Activated CD4-positive, alpha-beta T cell treated with anti-CD3 and anti-CD28 coated beads, Interleukin-2, amount 10 ng/mL, durations not matched to agents 7 days and 5 days (primary cell): Measurements from ENCODE around the gene UCK1. TPM values are rescaled to one million over a fixed set of nuclear protein-coding genes. Genes with fewer than 3 reads are reported as not detected.

Experiments
- CTCF ChIA-PET: fragments of 350-600 bp; sonication (Branson Sonifier 250); formaldehyde crosslinking; loops from one replicate; lab custom pipeline; 2021; ENCODE audit warnings: antibody characterized with exemption; lab: Charles Lee
- POLR2A ChIA-PET: fragments of 350-600 bp; sonication (Branson Sonifier 250); formaldehyde crosslinking; loops from one replicate; lab custom pipeline; 2021; ENCODE audit warnings: antibody characterized with exemption; lab: Charles Lee
- DNase-seq: peaks from one replicate; pipeline ENCODE4 v3.0.0-alpha.2; 2020
- H3K27ac Mint-ChIP-seq: one replicate; pipeline ENCODE4 v1.8.0; 2021; ENCODE audit warnings: mild to moderate bottlenecking, moderate library complexity, mixed read lengths
- H3K27me3 Mint-ChIP-seq: one replicate; pipeline ENCODE4 v1.8.0; 2021; ENCODE audit warnings: mixed read lengths
- H3K36me3 Mint-ChIP-seq: one replicate; pipeline ENCODE4 v1.8.0; 2021; ENCODE audit warnings: low read depth, mixed read lengths
- H3K4me1 Mint-ChIP-seq: one replicate; pipeline ENCODE4 v1.8.0; 2021; ENCODE audit warnings: mixed read lengths
- H3K4me3 Mint-ChIP-seq: one replicate; pipeline ENCODE4 v1.8.0; 2021; ENCODE audit warnings: mild to moderate bottlenecking, moderate library complexity, mixed read lengths
- H3K9me3 Mint-ChIP-seq: one replicate; pipeline ENCODE4 v1.8.0; 2021; ENCODE audit warnings: mixed read lengths
- total RNA-seq, 2 experiments: library from RNA; stranded (reverse); gene quantifications; one replicate each; pipeline ENCODE4 v1.2.3, GENCODE V29; 2021

Gene UCK1
- total RNA-seq, 2 experiments from 2014 or later = 35.9 to 39.5 TPM

DNA sequence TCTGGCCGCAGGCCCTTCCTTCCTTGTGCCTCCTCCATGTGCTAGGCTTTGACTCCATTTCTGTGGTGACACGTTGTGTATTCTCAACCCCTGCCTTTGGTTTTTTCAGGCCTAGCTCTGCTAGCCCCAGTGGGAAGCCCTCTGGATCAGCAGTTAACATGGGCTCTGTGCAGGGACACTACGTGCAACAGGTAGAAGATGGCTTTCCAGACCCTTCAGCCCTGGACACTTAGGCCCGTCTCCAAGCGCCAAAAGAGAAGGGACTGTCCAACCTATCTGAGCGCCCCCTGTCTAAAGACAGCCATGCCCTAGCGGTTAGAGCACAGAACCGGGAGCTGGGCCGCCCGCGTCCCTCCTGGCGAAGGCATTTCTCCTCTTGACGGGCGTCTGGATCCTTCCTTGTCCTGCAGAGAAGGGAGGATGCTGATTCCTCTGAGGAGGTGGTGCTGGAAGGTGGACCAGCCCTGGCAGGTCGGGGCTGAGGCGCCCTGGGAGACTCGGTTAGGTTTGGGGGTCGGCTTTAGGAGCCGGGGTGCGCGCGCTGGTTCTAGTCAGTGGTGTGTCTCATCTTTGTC, 36.7 kb downstream of the UCK1 start:
- Mint-ChIP-seq H3K27ac (no peak overlapping the region), H3K4me3 (no peak overlapping the region), H3K27me3 (no peaks in the 10 kb centered on the region), H3K9me3 (no peaks in the 10 kb centered on the region), H3K4me1 (peaks cover 23% of the 10 kb centered on the region), H3K36me3 (peaks cover 70% of the 10 kb centered on the region)
- no peak for DNase-seq
- ChIA-PET POLR2A (no interaction called here), CTCF (no interaction called here)

- no peaks in the 10 kb centered on the region for H3K9me3 Mint-ChIP-seq
- DNase-seq = no peak
- H3K36me3 Mint-ChIP-seq = peaks cover 70% of the 10 kb centered on the region
- H3K4me1 Mint-ChIP-seq = peaks cover 5% of the 10 kb centered on the region
- ChIA-PET POLR2A (no interaction called here), CTCF (interaction anchor here (1.8 kb wide), 1 partner anchor 12 kb away, joined by 4 read pairs; no protein-coding TSS in a partner anchor)
- H3K4me3 Mint-ChIP-seq = no peak overlapping the region
- H3K27ac Mint-ChIP-seq = no peak overlapping the region
- no peaks in the 10 kb centered on the region for H3K27me3 Mint-ChIP-seq
Measured at GRCh38 chr9:131492070-131492469, 39.0 kb downstream of the UCK1 start.

DNA sequence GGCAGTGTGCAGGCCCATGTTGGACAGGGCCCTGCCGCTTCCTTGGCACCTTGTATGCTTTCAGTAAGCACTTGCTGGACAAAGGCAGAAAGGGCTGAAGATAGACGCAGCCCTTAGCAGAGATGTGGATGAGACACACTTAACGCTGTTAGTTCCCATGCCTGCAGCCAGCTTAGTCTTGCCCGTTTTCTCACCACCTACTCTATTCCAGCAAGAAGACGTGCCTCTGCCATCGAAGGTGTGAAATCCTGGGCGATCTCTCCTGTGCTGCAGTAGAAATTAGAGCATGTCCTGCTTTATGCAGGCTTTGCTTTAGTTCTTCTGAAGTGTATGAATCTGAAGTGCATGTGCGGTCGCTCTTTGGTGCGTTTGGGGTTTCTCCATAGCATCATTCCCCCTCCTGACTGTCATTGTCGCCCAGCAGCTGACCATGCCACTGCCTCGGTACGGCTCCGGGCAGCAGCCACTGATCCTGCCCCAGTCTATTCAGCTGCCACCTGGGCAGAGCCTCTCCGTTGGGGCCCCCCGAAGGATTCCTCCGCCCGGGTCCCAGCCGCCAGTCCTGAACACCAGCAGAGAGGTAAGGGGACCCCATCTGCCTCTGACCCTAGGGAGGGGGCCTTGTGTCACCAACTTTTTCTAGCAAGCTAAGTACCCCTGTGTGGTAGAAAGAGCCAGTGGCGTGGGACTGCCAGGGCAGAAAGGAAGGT, 39.9 kb downstream of the UCK1 start:
- H3K4me1 Mint-ChIP-seq = peaks cover 4% of the 10 kb centered on the region
- ChIA-PET POLR2A (no interaction called here), CTCF (interaction anchor here (0.9 to 1.8 kb wide), 3 partner anchors 9 to 13 kb away, joined by 3 to 4 read pairs (median 4); partner anchors contain the start of gene POMT1)
- DNase-seq = no peak
- no peak overlapping the region for H3K4me3 Mint-ChIP-seq
- H3K27me3 Mint-ChIP-seq = no peaks in the 10 kb centered on the region
- H3K27ac Mint-ChIP-seq = no peak overlapping the region
- H3K9me3 Mint-ChIP-seq = no peaks in the 10 kb centered on the region
- H3K36me3 Mint-ChIP-seq = peaks cover 68% of the 10 kb centered on the region

GRCh38 chr9:131490514-131490913, 40.5 kb downstream of the UCK1 start:
- H3K27ac Mint-ChIP-seq = no peak overlapping the region
- ChIA-PET CTCF (interaction anchor here (0.9 to 1.8 kb wide), 4 partner anchors 10 to 13 kb away, joined by 3 to 5 read pairs (median 4); partner anchors contain the start of gene POMT1), POLR2A (no interaction called here)
- no peaks in the 10 kb centered on the region for H3K4me1 Mint-ChIP-seq
- no peak overlapping the region for H3K4me3 Mint-ChIP-seq
- H3K27me3 Mint-ChIP-seq = no peaks in the 10 kb centered on the region
- no peak for DNase-seq
- no peaks in the 10 kb centered on the region for H3K9me3 Mint-ChIP-seq
- H3K36me3 Mint-ChIP-seq = peaks cover 67% of the 10 kb centered on the region

- Mint-ChIP-seq H3K4me3 (no peak overlapping the region), H3K9me3 (no peaks in the 10 kb centered on the region), H3K4me1 (no peaks in the 10 kb centered on the region), H3K27ac (no peak overlapping the region), H3K27me3 (no peaks in the 10 kb centered on the region), H3K36me3 (peaks cover 67% of the 10 kb centered on the region)
- POLR2A ChIA-PET = no interaction called here
- CTCF ChIA-PET = interaction anchor here (1.2 to 1.3 kb wide), 2 partner anchors 115 to 261 kb away, joined by 3 to 4 read pairs; no protein-coding TSS in a partner anchor
- DNase-seq = no peak
Measured at GRCh38 chr9:131487621-131488031, 43.4 kb downstream of the UCK1 start.

DNA sequence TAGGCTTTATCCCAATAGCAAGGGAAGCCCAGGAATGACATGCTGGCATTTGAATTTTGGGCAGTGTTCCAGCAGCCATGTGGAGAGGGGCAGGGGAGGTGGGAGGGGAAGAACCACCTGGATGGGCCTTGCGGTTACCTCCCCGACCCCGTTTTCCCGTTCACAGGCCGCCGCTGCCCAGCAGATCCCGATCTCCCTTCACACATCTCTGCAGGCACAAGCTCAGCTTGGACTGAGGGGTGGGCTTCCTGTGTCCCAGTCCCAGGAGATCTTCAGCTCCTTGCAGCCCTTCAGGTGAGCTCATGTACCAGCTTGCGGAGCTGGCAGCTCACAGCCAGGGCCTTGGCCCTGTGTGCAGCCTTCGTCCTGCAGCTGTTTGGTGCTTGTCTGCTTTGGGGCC, 44.1 kb downstream of the UCK1 start:
- peaks cover 70% of the 10 kb centered on the region for H3K36me3 Mint-ChIP-seq
- ChIA-PET CTCF (interaction anchor here (1.3 kb wide), 1 partner anchor 116 kb away, joined by 4 read pairs; no protein-coding TSS in a partner anchor), POLR2A (no interaction called here)
- no peaks in the 10 kb centered on the region for H3K4me1 Mint-ChIP-seq
- H3K27ac Mint-ChIP-seq = no peak overlapping the region
- H3K9me3 Mint-ChIP-seq = no peaks in the 10 kb centered on the region
- no peak overlapping the region for H3K4me3 Mint-ChIP-seq
- no peaks in the 10 kb centered on the region for H3K27me3 Mint-ChIP-seq
- no peak for DNase-seq

DNA sequence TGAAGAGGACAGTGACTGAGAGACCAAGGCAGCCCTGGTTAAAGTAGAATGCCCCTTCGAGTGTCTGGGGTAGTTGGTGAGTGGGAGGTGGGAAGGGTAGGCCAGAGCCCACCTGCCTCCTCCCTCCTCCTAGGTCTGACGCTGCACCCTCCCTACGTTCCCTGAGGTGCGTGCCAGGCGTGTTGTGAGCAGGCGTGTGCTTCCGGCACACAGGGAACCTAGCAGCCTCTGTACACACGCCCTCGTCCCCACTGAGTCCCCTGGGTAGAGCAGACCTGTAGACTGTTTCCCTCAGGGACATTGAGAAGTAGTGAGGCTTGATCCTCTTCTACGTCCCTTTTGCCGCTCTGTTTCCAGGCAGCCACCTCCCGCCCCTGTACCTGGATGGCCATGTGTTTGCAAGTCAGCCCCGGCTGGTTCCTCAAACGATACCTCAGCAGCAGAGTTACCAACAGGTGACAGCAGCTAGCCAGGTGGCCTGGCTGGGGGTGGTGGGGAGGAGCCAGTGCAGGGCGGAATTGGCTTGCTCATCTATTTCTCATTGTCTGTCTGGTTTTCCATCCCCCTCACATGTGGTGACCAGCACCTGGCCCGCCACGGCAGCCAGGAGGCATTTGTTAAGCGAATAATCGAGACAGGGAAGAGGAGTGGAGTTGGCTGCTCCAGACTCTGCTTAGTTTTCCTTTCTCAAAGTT, 45.2 kb downstream of the UCK1 start:
- Mint-ChIP-seq H3K27ac (no peak overlapping the region), H3K4me1 (no peaks in the 10 kb centered on the region)
- CTCF ChIA-PET = no interaction called here

GRCh38 chr9:131485206-131485605, 45.9 kb downstream of the UCK1 start:
- Mint-ChIP-seq H3K27ac (no peak overlapping the region), H3K36me3 (peaks cover 63% of the 10 kb centered on the region), H3K4me1 (no peaks in the 10 kb centered on the region), H3K4me3 (no peak overlapping the region), H3K9me3 (no peaks in the 10 kb centered on the region), H3K27me3 (no peaks in the 10 kb centered on the region)
- CTCF ChIA-PET = no interaction called here
- DNase-seq = no peak
- POLR2A ChIA-PET = no interaction called here

More for the DNA sequence above, 45.2 kb downstream of the UCK1 start:
- H3K36me3 Mint-ChIP-seq = peaks cover 68% of the 10 kb centered on the region
- no peaks in the 10 kb centered on the region for H3K27me3 Mint-ChIP-seq
- DNase-seq = no peak
- H3K9me3 Mint-ChIP-seq = no peaks in the 10 kb centered on the region
- H3K4me3 Mint-ChIP-seq = no peak overlapping the region
- POLR2A ChIA-PET = no interaction called here

GRCh38 chr9:131484560-131485185, 46.4 kb downstream of the UCK1 start:
- DNase-seq = no peak
- Mint-ChIP-seq H3K27me3 (no peaks in the 10 kb centered on the region), H3K4me1 (no peaks in the 10 kb centered on the region), H3K9me3 (no peaks in the 10 kb centered on the region), H3K27ac (no peak overlapping the region), H3K4me3 (no peak overlapping the region), H3K36me3 (peaks cover 62% of the 10 kb centered on the region)
- CTCF ChIA-PET = no interaction called here
- POLR2A ChIA-PET = no interaction called here

DNA sequence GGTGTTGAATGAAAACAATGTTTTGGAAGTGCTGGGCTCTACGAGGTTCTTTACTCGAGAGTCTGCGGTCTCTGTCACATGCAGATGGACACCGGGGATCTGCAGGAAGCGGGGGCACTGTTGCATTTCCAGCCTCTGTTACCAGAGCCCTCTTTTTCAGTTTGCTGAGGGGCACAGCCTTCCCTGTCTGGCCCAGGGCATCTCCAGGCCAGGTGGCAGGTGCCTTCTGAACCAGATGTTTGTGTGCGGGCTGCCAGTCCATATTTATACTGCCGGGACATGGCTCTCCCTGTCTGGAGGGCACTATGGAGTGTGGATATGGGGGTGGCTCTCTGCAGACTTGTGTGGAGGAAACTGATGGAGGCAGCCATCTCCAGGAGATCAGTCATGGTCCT, 47.0 kb downstream of the UCK1 start:
- Mint-ChIP-seq H3K4me1 (no peaks in the 10 kb centered on the region), H3K4me3 (no peak overlapping the region), H3K27ac (no peak overlapping the region), H3K27me3 (no peaks in the 10 kb centered on the region), H3K36me3 (peaks cover 63% of the 10 kb centered on the region), H3K9me3 (no peaks in the 10 kb centered on the region)
- CTCF ChIA-PET = no interaction called here
- POLR2A ChIA-PET = no interaction called here
- DNase-seq = no peak

DNA sequence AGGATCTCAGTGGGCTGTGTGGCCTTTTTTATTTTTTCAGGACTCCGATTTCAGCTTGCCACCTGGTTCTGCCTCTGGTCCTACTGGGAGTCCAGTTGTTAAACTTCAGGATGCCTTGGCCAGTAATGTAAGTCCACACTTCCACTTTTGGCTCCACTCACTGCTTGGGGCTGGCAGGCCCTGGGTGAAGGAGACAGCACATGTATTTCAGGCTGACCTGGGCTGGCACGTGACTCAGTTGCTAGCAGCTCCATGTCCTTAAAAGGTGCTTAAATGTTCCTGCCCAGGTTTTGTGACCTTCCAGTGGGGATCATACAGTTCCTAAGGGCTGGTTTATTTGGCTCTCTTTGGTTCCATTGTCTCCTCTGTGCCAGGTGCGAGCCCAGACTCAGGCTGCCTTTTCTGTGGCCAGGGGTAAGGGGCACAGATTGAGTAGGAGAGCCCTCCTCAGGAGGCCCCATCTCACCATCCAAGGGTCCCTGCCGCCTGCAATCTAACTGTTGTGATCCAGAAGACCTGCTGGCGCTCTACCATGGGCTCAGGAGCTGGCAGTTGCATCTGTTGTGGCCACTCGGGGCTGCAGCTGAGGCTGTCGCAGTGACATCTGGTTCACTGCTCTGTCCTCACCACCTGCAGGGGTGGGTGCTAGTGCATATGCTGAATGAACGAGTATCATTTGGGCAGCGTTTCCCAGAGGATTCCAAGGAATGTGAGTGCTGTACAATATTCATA, 47.6 kb downstream of the UCK1 start:
- Mint-ChIP-seq H3K27ac (no peak overlapping the region), H3K4me3 (no peak overlapping the region), H3K27me3 (no peaks in the 10 kb centered on the region), H3K36me3 (peaks cover 61% of the 10 kb centered on the region), H3K9me3 (no peaks in the 10 kb centered on the region), H3K4me1 (no peaks in the 10 kb centered on the region)
- ChIA-PET POLR2A (no interaction called here), CTCF (no interaction called here)
- no peak for DNase-seq

- H3K4me3 Mint-ChIP-seq = no peak overlapping the region
- CTCF ChIA-PET = interaction anchor here (0.6 to 1.6 kb wide), 3 partner anchors 18 to 133 kb away, joined by 3 to 6 read pairs (median 5); no protein-coding TSS in a partner anchor
- peaks cover 60% of the 10 kb centered on the region for H3K36me3 Mint-ChIP-seq
- H3K9me3 Mint-ChIP-seq = no peaks in the 10 kb centered on the region
- POLR2A ChIA-PET = no interaction called here
- peaks cover 2% of the 10 kb centered on the region for H3K4me1 Mint-ChIP-seq
- no peak overlapping the region for H3K27ac Mint-ChIP-seq
- H3K27me3 Mint-ChIP-seq = no peaks in the 10 kb centered on the region
- no peak for DNase-seq
Measured at GRCh38 chr9:131482343-131483006, 48.6 kb downstream of the UCK1 start.
